Suppressor macrophage (primary cell): ENCODE measurements around the gene KCNK5.
A peak's percentile ranks its signal among the peaks of the same experiment; 100 is the strongest.

Experiments used
- DNase-seq, 4 experiments: peaks; one replicate each; pipeline ENCODE4 v3.0.0-alpha.2; 2020 to 2022

The KCNK5 gene

DNA sequence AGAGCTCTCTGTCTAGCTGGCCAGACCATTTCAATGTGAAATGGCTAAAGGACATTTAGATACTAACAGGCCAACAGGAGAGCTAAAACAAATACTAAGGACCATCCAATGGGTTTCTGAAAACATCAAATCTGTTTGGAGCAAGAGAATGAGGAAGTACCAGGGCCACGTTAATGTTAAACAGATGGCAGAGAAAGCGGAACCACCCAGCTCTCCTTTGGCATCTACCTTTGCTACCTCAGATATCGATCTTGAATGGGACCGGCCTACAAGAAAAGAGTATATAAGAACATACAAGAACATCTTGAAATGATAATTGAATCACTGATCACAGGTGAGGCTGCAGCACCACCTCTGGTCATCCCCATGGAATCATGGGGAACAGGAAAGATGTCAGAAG, 31.8 kb downstream of the KCNK5 start:
- DNase-seq, result peak in 3 of 4 experiments; percentile 24 to 36 (median 32)

GRCh38 chr6:39196673-39197091, 32.6 kb downstream of the KCNK5 start:
- DNase-seq, result no peak

DNA sequence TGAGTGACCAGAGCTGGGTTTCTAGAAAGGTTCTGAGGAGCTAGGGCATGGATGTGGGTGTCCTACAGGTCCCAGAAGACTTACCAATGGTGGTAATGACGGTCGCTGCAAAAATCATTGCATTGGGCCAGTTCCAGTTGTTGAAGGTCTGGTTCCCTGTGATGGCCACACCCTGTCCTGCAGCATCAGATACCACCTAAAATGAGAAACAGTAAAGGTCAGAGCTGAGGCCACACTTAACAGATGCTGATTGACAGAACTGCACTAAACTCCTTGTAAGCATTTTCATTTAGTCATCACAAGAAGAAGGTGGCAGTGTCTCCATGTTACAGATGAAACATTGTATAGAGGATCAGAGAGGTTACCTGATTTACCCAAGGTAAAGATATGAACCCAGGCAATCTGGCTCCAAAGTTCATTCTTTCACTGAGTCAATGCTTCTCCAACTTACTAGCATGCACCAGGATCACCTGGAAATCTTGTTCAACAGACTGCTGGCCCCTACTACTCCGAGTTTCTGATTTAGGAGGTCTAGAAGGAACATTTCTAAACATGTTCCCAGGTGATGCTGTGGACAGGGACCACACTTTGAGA, 33.4 kb downstream of the KCNK5 start:
- DNase-seq, result no peak

GRCh38 chr6:39194466-39194865, 34.8 kb downstream of the KCNK5 start:
- DNase-seq, result no peak

DNA sequence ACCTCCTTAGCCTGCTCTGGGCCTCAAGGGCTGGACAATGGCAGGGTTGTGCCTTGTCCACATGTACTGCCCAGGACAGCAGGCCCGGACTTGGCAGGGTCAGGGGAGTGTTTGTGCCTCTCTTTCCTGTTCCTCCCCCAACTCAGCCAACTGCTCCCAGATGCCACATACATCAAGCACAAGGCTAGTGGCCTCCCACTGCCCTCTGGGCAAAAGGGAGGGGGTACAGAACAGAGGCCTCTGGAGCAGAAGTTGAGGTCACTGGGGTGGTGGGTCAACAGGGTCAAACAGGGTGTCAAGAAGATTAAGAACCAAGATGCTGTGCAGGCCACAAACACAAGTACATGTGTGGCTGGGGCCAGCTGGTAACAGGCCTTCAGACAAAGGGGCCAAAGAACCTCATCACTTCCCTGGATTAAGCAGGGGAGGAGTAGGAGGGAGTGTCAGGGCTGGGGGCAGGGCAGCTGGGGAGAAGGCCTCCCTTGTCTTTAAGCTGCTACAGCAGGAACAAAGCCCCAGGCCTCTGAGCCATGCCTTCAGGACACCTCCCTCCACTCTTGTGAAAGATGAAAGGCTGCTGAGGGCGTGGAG, 36.0 kb downstream of the KCNK5 start:
- no peak for DNase-seq

GRCh38 chr6:39192736-39193135, 36.5 kb downstream of the KCNK5 start:
- DNase-seq, result no peak

- DNase-seq, result no peak
Measured at GRCh38 chr6:39191236-39191930, 37.9 kb downstream of the KCNK5 start.

- DNase-seq, result no peak
Measured at GRCh38 chr6:39190545-39191235, 38.6 kb downstream of the KCNK5 start.

- DNase-seq, result peak; percentile 53 to 76 (median 68)
Measured at GRCh38 chr6:39189915-39190544, 39.2 kb downstream of the KCNK5 start.

DNA sequence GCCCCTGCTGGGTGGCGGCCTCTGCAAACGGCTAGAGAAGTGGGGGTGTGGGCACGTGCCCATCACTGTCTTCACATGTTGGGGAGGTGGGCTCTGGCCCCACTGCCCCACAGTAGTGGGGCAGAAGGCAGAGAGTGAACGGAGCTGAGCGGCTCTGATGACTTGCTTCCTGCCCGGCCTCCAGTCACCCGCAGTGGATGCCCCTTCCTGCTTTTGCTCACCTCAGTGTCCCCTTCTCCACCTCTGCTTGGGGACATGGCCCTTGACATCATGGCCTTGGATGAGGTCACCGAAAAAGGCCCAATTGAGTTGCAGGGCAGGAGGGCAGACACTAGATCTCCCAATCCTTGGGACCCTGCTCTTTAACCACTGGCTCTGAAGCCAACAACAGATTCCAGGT, 40.1 kb downstream of the KCNK5 start:
- no peak for DNase-seq

GRCh38 chr6:39188571-39188970, 40.7 kb downstream of the KCNK5 start:
- peak; percentile 46 to 74 (median 70) for DNase-seq

DNA sequence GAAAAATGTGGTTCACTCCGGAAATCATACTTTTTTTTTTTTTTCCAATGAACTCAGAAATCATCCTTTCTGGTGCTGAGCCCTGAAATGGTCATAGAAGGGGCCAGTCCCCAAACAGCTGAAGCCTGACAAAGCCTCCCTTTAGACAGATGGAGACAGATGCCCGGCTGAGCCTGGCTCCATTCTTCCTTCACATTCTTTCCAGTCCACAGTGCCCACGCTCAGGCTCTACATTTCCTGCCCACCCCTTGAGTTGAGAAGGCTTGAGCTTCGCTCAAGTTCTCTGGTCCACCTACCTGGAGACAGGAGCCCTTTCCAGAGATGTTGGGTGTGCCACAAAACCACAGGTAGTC, 41.2 kb downstream of the KCNK5 start:
- no peak for DNase-seq

DNA sequence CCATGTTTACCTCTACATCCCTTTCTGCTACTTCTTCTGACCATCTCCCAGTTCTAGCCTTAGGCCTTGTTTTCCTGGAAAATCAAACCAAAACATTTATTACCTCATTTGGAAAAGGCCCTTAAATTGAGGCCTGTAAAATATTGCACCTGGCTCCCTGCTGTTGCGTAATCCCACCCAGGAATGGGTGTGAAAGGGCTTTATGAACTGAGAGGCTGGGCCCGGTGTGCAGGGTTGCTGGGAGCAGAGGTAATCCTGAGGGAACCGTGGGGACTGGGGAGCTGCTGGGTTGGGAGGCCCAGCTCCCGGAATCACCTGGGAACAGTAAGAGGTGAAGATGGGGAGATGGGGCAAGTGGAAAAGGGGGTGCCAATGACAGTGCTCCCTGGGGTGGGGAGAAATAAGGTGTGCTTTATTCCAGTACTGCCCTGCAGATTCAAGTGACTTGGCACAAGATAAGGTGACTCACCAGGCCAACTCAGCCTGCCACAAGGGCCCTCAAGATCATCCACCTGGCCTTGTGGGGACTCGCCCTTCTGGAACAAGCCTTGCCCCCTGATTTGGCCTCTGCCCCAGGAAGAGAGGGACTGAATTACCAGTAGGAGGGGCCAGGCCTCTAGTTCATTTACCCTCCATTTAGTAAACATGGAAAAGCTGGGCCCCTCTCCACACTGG, 44.2 kb downstream of the KCNK5 start:
- DNase-seq, result no peak

- DNase-seq, result no peak
Measured at GRCh38 chr6:39182604-39183003, 46.7 kb downstream of the KCNK5 start.

- DNase-seq, result no peak
Measured at GRCh38 chr6:39181826-39182225, 47.4 kb downstream of the KCNK5 start.

- no peak for DNase-seq
Measured at GRCh38 chr6:39181333-39181732, 47.9 kb downstream of the KCNK5 start.

- DNase-seq, result no peak
Measured at GRCh38 chr6:39178804-39179203, 50.5 kb downstream of the KCNK5 start.

- DNase-seq, result no peak
Measured at GRCh38 chr6:39178235-39178634, 51.0 kb downstream of the KCNK5 start.

GRCh38 chr6:39177130-39177529, 52.1 kb downstream of the KCNK5 start:
- no peak for DNase-seq

- peak; percentile 73 to 85 (median 82) for DNase-seq
Measured at GRCh38 chr6:39173270-39173669, 56.0 kb downstream of the KCNK5 start.

DNA sequence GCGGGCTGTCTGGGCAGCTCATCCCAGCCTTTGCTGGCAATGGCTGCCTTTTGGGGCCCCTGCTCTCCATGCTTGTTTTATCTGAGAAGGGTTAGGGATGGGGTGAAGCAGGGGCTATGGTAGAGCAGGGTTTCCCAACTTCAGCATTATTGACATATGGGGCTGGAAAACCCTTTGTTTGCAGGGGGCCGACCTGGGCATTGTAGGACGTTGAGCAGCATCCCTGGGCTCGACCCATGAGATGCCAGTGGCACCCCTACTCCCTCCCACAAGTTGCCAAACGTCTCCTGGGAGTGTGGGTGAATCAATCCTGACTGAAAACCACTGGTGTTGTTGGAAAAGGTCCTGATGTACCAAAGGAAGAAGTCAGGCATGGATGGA, 56.9 kb downstream of the KCNK5 start:
- no peak for DNase-seq

GRCh38 chr6:39171489-39172376, 57.5 kb downstream of the KCNK5 start:
- DNase-seq, result no peak
